Vagina (tissue), 2 donors: ENCODE results near the gene TNFSF15.

Experiments used
- CTCF ChIP-seq, 3 experiments: fragments of 450-650 bp in 2 of 3; fragments of 200-600 bp in 1 of 3; sonication (generic) in 1 of 3; IDR thresholded peaks; one replicate each; pipeline ENCODE4 v1.5.1; 2017 to 2019; ENCODE audit warnings: antibody characterized with exemption in 3 of 3, mild to moderate bottlenecking in 2 of 3, moderate library complexity in 2 of 3
- POLR2A ChIP-seq, 2 donors: fragments of 450-650 bp; IDR thresholded peaks; one replicate each; pipeline ENCODE4 v1.6.1; 2017; ENCODE audit warnings: antibody characterized with exemption in 2 of 2, mild to moderate bottlenecking in 2 of 2, moderate library complexity in 2 of 2

GRCh38 chr9:114810614-114811013 lies 4.8 kb upstream of the TNFSF15 start:
- TF ChIP-seq CTCF (IDR thresholded peaks at IDR 0.05): no peak
- no peak for TF ChIP-seq POLR2A (IDR thresholded peaks at IDR 0.05)
